Measurements from ENCODE around the gene CDC14B. TPM values are rescaled to one million over a fixed set of nuclear protein-coding genes. Genes with fewer than 3 reads are reported as not detected.
"Not testable (repeated sequence)": the region's sequence is repeated elsewhere in the genome, so short reads cannot be mapped to it uniquely, and the experiment has no call there.

CDC14B gene
- total RNA-seq, 1 donor from 2014 or later, result 55.7 TPM

GRCh38 chr9:96626912-96627311, 7.3 kb upstream of the CDC14B start:
- no peak for DNase-seq (ENCODE audit: low read depth)

GRCh38 chr9:96621618-96622017, 2.0 kb upstream of the CDC14B start:
- no peak for DNase-seq (ENCODE audit: low read depth)

GRCh38 chr9:96620832-96621269, 1.2 kb upstream of the CDC14B start:
- no peak for DNase-seq (ENCODE audit: low read depth)

- DNase-seq (ENCODE audit: low read depth), result no peak
These were observed 505 bp upstream of the CDC14B start for GRCh38 chr9:96620181-96620514.

GRCh38 chr9:96619124-96619465, 548 bp downstream of the CDC14B start:
- no peak for DNase-seq (ENCODE audit: low read depth)

GRCh38 chr9:96618209-96619123, 1.2 kb downstream of the CDC14B start:
- DNase-seq (ENCODE audit: low read depth), result peak; percentile 63

GRCh38 chr9:96617439-96618185, 2.0 kb downstream of the CDC14B start:
- DNase-seq (ENCODE audit: low read depth), result no peak

- DNase-seq (ENCODE audit: low read depth), result no peak
These were observed 2.7 kb downstream of the CDC14B start for GRCh38 chr9:96616817-96617438.

- DNase-seq (ENCODE audit: low read depth), result no peak
These were observed 4.2 kb downstream of the CDC14B start for GRCh38 chr9:96615411-96615810.

GRCh38 chr9:96614664-96615063, 5.0 kb downstream of the CDC14B start:
- not testable (repeated sequence) for DNase-seq (ENCODE audit: low read depth)

- peak; percentile 54 for DNase-seq (ENCODE audit: low read depth)
These were observed 6.6 kb downstream of the CDC14B start for GRCh38 chr9:96612966-96613589.

- DNase-seq (ENCODE audit: low read depth), result peak; percentile 88
These were observed 7.3 kb downstream of the CDC14B start for GRCh38 chr9:96612105-96612965.

GRCh38 chr9:96611302-96611701, 8.3 kb downstream of the CDC14B start:
- no peak for DNase-seq (ENCODE audit: low read depth)

GRCh38 chr9:96609732-96610131, 9.9 kb downstream of the CDC14B start:
- DNase-seq (ENCODE audit: low read depth), result no peak

GRCh38 chr9:96607971-96608370, 11.7 kb downstream of the CDC14B start:
- no peak for DNase-seq (ENCODE audit: low read depth)

- DNase-seq (ENCODE audit: low read depth), result no peak
These were observed 14.3 kb downstream of the CDC14B start for GRCh38 chr9:96605328-96605727.

- DNase-seq (ENCODE audit: low read depth), result peak; percentile 50
These were observed 15.7 kb downstream of the CDC14B start for GRCh38 chr9:96604004-96604319.

GRCh38 chr9:96603305-96604003, 16.2 kb downstream of the CDC14B start:
- DNase-seq (ENCODE audit: low read depth), result no peak

GRCh38 chr9:96599298-96599697, 20.3 kb downstream of the CDC14B start:
- no peak for DNase-seq (ENCODE audit: low read depth)

GRCh38 chr9:96596601-96597111, 23.0 kb downstream of the CDC14B start:
- no peak for DNase-seq (ENCODE audit: low read depth)

All from renal cortical epithelial cell (primary cell).